C4-2B (cell line): Measurements from ENCODE around the gene TESK2.
"Not testable (repeated sequence)": the region's sequence is repeated elsewhere in the genome, so short reads cannot be mapped to it uniquely, and the experiment has no call there.

Source experiments
- H3K27ac ChIP-seq: fragments of 450-650 bp; 2 replicates; pipeline ENCODE4 v1.5.1; 2017
- CTCF ChIP-seq: fragments of 450-650 bp; conservative IDR thresholded peaks from 2 replicates; pipeline ENCODE4 v1.5.1; 2017; ENCODE audit warnings: mild to moderate bottlenecking
- ZFX ChIP-seq: fragments of 450-650 bp; IDR thresholded peaks from 2 replicates; pipeline ENCODE4 v1.6.1; 2017

The TESK2 gene

GRCh38 chr1:45522324-45523104 is 31.6 kb upstream of the TESK2 start:
- TF ChIP-seq CTCF (no peak), ZFX (no peak)
- peak overlapping the region; percentile 94 for H3K27ac ChIP-seq

- H3K27ac ChIP-seq, result peak within 1 kb of the TSS; percentile 94
- peak; percentile 42; the same call in 1 of the 2 replicates for TF ChIP-seq ZFX
- no peak for TF ChIP-seq CTCF
Observed at GRCh38 chr1:45521413-45522323, 30.7 kb upstream of the TESK2 start, which contains the start of gene PRDX1. PRDX1 (minus strand) TSS chr1:45521884; CDS start chr1:45519043, 2,841 bp downstream.

GRCh38 chr1:45519774-45520173 is 28.8 kb upstream of the TESK2 start:
- H3K27ac ChIP-seq, result peak overlapping the region; percentile 94; the same call in 1 of the 2 replicates

GRCh38 chr1:45518910-45519309 is 27.9 kb upstream of the TESK2 start:
- TF ChIP-seq CTCF (no peak), ZFX (no peak)
- H3K27ac ChIP-seq, result no peak overlapping the region

DNA sequence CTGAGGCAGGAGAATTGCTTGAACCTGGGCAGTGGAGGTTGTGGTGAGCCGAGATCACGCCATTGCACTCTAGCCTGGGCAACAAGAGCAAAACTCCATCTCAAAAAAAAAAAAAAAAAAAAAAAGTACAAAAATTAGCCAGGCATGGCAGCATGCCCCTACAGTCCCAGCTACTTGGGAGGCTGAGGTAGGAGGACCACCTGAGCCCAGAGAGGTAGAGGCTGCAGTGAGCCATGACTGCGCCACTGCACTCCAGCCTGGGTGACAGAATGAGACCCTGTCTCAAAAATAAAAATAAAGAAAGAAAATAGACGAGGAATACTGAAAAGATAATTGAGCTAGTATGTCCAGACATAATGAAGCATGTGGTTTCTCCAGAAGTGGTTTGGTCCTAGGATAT is 27.4 kb upstream of the TESK2 start:
- not testable (repeated sequence) for H3K27ac ChIP-seq

GRCh38 chr1:45516465-45516864 is 25.5 kb upstream of the TESK2 start:
- no peak for TF ChIP-seq CTCF
- TF ChIP-seq ZFX, result no peak
- H3K27ac ChIP-seq, result no peak overlapping the region

DNA sequence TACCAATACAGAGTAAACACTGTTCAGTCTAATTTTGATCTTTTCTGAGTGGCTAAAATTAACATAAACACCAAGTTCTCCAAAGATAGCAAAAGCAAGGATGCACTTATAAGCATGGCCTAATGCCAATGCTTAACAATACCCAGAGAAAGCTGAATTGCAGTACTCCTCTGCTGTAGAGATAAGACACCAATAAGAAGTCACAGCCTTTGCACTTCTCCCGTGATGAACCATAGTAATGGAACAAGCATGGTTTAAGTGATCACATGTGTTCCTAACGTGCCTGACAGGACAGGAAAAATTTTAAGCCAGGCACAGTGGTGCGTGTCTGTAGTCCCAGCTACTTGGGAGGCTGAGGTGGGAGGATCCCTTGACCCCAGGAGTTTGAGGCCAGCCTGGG is 25.1 kb upstream of the TESK2 start:
- no peak overlapping the region for H3K27ac ChIP-seq
- no peak for TF ChIP-seq CTCF

DNA sequence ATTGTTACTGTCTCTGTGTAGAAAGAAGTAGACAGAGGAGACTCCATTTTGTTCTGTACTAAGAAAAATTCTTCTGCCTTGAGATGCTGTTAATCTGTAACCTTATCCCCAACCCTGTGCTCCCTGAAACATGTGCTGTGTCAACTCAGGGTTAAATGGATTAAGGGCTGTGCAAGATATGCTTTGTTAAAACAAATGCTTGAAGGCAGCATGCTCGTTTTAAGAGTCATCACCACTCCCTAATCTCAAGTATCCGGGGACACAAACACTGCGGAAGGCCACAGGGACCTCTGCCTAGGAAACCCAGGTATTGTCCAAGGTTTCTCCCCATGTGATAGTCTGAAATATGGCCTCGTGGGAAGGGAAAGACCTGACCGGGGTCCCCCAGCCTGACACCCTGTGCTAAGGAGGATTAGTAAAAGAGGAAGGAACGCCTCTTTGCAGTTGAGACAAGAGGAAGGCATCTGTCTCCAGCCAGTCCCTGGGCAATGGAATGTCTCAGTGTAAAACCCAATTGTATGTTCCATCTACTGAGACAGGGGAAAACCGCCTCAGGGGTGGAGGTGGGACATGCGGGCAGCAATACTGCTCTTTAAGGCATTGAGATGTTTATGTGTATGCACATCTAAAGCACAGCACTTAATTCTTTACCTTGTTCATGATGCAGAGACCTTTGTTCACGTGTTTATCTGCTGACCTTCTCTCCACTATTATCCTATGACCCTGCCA is 22.7 kb upstream of the TESK2 start:
- not testable (repeated sequence) for H3K27ac ChIP-seq
